ENCODE measurements around the gene NTHL1. TPM values are rescaled to one million over a fixed set of nuclear protein-coding genes. Genes with fewer than 3 reads are reported as not detected.

NTHL1 gene
- polyA plus RNA-seq, 3 donors: 9.2 to 22.4 (median 9.6) TPM

GRCh38 chr16:2007081-2007836 is 40.4 kb downstream of the NTHL1 start:
- H3K4me3 ChIP-seq (replicated peaks in 1 of 3; ENCODE audit: low read depth in 2 of 3, low read length in 3 of 3): peak overlapping the region in 1 of 3 experiments; percentile 85
- peaks cover 40 to 67% of the 10 kb centered on the region in 2 donors for H3K4me1 ChIP-seq (ENCODE audit: control insufficient read depth in 1 of 2, insufficient read depth in 2 of 2, low read length in 2 of 2)
- peaks cover 60% of the 10 kb centered on the region for H3K79me2 ChIP-seq (ENCODE audit: insufficient read depth, low read length)
- peaks cover 64% of the 10 kb centered on the region for H4K20me1 ChIP-seq (ENCODE audit: insufficient read depth, low read length)
- Mint-ChIP-seq H3K4me3 (peak overlapping the region; percentile 81 to 83), H3K4me1 (peaks cover 50% of the 10 kb centered on the region), H3K27ac (peak overlapping the region in 2 of 7 donors; percentile 21 to 75), H3K36me3 (peaks cover 7 to 14% of the 10 kb centered on the region in 2 donors), H3K27me3 (ENCODE audit: low read depth in 3 of 3) (peaks cover 0 to 1% (median 0%) of the 10 kb centered on the region in 3 donors), H3K9me3 (peaks cover 0 to 2% (median 0%) of the 10 kb centered on the region in 7 donors)
- H3K4me2 ChIP-seq (replicated peaks; ENCODE audit: extremely low read depth, low read length, poor library complexity, severe bottlenecking): peak overlapping the region; percentile 94
- peaks cover 12 to 13% of the 10 kb centered on the region in 2 donors for H3K36me3 ChIP-seq (replicated peaks in 1 of 2; ENCODE audit: control insufficient read depth in 1 of 2, insufficient read depth in 2 of 2, low read length in 2 of 2)
- no peak overlapping the region for H3K27ac ChIP-seq (ENCODE audit: low read depth in 1 of 2, low read length in 2 of 2)
- intact Hi-C loops (cut with micrococcal nuclease): loop anchor here (5.0 to 10.0 kb wide), 4 partner anchors 40 to 248 kb away; partner anchors contain the start of genes ECI1 (in 1 of the 2), NTHL1 (in 1 of the 2) and TSC2 (in 1 of the 2)
- 66% methylated on average over 13 of the region's 16 CpGs for WGBS (ENCODE audit: insufficient coverage)
- no peak overlapping the region for H2AFZ ChIP-seq (ENCODE audit: insufficient read depth, low read depth, low read length, poor library complexity, severe bottlenecking)
- H3K27me3 ChIP-seq (ENCODE audit: control insufficient read depth in 2 of 2, insufficient read depth in 2 of 2, low read length in 2 of 2): no peaks in the 10 kb centered on the region
- H3K9me3 ChIP-seq (replicated peaks in 1 of 2; ENCODE audit: control insufficient read depth in 1 of 2, insufficient read depth in 1 of 2, low read length in 2 of 2): no peaks in the 10 kb centered on the region
- no peak for DNase-seq
- peak overlapping the region; percentile 19 for H3K9ac ChIP-seq (ENCODE audit: insufficient read depth, low read length, poor library complexity, severe bottlenecking)
- TF ChIP-seq CTCF (IDR thresholded peaks at IDR 0.05): no peak

GRCh38 chr16:2006317-2006716 is 41.3 kb downstream of the NTHL1 start:
- peaks cover 40 to 67% of the 10 kb centered on the region in 2 donors for H3K4me1 ChIP-seq (ENCODE audit: control insufficient read depth in 1 of 2, insufficient read depth in 2 of 2, low read length in 2 of 2)
- peaks cover 50% of the 10 kb centered on the region for H3K4me1 Mint-ChIP-seq
- no peak overlapping the region for H3K27ac ChIP-seq (ENCODE audit: low read depth in 1 of 2, low read length in 2 of 2)
- peaks cover 60% of the 10 kb centered on the region for H3K79me2 ChIP-seq (ENCODE audit: insufficient read depth, low read length)
- H4K20me1 ChIP-seq (ENCODE audit: insufficient read depth, low read length): peaks cover 67% of the 10 kb centered on the region
- TF ChIP-seq CTCF (IDR thresholded peaks at IDR 0.05): no peak
- H2AFZ ChIP-seq (ENCODE audit: insufficient read depth, low read depth, low read length, poor library complexity, severe bottlenecking): no peak overlapping the region
- peaks cover 0 to 1% (median 0%) of the 10 kb centered on the region in 3 donors for H3K27me3 Mint-ChIP-seq (ENCODE audit: low read depth in 3 of 3)
- H3K4me2 ChIP-seq (replicated peaks; ENCODE audit: extremely low read depth, low read length, poor library complexity, severe bottlenecking): no peak overlapping the region
- no peaks in the 10 kb centered on the region for H3K9me3 ChIP-seq (replicated peaks in 1 of 2; ENCODE audit: control insufficient read depth in 1 of 2, insufficient read depth in 1 of 2, low read length in 2 of 2)
- H3K4me3 Mint-ChIP-seq: no peak overlapping the region
- H3K27ac Mint-ChIP-seq: peak overlapping the region in 1 of 7 donors; percentile 75
- no peak overlapping the region for H3K9ac ChIP-seq (ENCODE audit: insufficient read depth, low read length, poor library complexity, severe bottlenecking)
- H3K4me3 ChIP-seq (replicated peaks in 1 of 3; ENCODE audit: low read depth in 2 of 3, low read length in 3 of 3): no peak overlapping the region
- peaks cover 22 to 23% of the 10 kb centered on the region in 2 donors for H3K36me3 ChIP-seq (replicated peaks in 1 of 2; ENCODE audit: control insufficient read depth in 1 of 2, insufficient read depth in 2 of 2, low read length in 2 of 2)
- peaks cover 14 to 22% of the 10 kb centered on the region in 2 donors for H3K36me3 Mint-ChIP-seq
- H3K27me3 ChIP-seq (ENCODE audit: control insufficient read depth in 2 of 2, insufficient read depth in 2 of 2, low read length in 2 of 2): no peaks in the 10 kb centered on the region
- peaks cover 0 to 2% (median 0%) of the 10 kb centered on the region in 7 donors for H3K9me3 Mint-ChIP-seq
- 93% methylated on average over 6 of the region's 8 CpGs for WGBS (ENCODE audit: insufficient coverage)
- intact Hi-C loops (cut with micrococcal nuclease): loop anchor here (5.0 to 10.0 kb wide), 4 partner anchors 41 to 248 kb away; partner anchors contain the start of genes ECI1 (in 1 of the 2), NTHL1 (in 1 of the 2) and TSC2 (in 1 of the 2)
- no peak for DNase-seq
